Bronchial epithelial cell (primary cell): Measurements from ENCODE around the gene ADAM20. TPM values are rescaled to one million over a fixed set of nuclear protein-coding genes. Genes with fewer than 3 reads are reported as not detected.
"Not testable (repeated sequence)": the region's sequence is repeated elsewhere in the genome, so short reads cannot be mapped to it uniquely, and the experiment has no call there.

ENCODE experiments used
- DNase-seq: peaks from one replicate; pipeline ENCODE4 v3.0.0-alpha.2; 2010; ENCODE audit warnings: low read depth
- FAIRE-seq: peaks from 2 replicates; lab custom pipeline; 2011; peaks lifted over from hg19 to GRCh38; lab: Jason Lieb, UNC
- H3K27me3 ChIP-seq: 2 replicates; pipeline ENCODE4 v1.5.1; 2011; ENCODE audit warnings: low read length; ENCODE audit not compliant: control insufficient read depth, insufficient read depth
- H3K36me3 ChIP-seq: 2 replicates; pipeline ENCODE4 v1.5.1; 2011; ENCODE audit warnings: low read length; ENCODE audit not compliant: control insufficient read depth, insufficient read depth
- H3K4me3 ChIP-seq: 2 replicates; pipeline ENCODE4 v1.5.1; 2011; ENCODE audit warnings: mild to moderate bottlenecking, low read depth, low read length, control low read depth
- CTCF ChIP-seq: IDR thresholded peaks from 2 replicates; pipeline ENCODE4 v1.5.1; 2011; ENCODE audit warnings: mild to moderate bottlenecking, moderate library complexity, low read length, control low read depth, inconsistent platforms; ENCODE audit not compliant: insufficient read depth, severe bottlenecking
- total RNA-seq: library from RNA; depleted of rRNA; stranded (reverse); fragments of >200 nt; gene quantifications from 2 replicates; pipeline ENCODE4 v1.2.1, GENCODE V29; 2014

ADAM20 gene
- total RNA-seq, 1 donor from 2014 or later, result 2.4 TPM

GRCh38 chr14:70489579-70490200 is 45.1 kb downstream of the ADAM20 start:
- no peaks in the 10 kb centered on the region for H3K36me3 ChIP-seq
- no peak overlapping the region for H3K4me3 ChIP-seq
- no peak for DNase-seq
- H3K27me3 ChIP-seq, result no peaks in the 10 kb centered on the region
- no peak for TF ChIP-seq CTCF
- no peak for FAIRE-seq

GRCh38 chr14:70477356-70478105 is 57.3 kb downstream of the ADAM20 start:
- H3K4me3 ChIP-seq, FAIRE-seq, H3K27me3 ChIP-seq, H3K36me3 ChIP-seq, DNase-seq: not testable (repeated sequence)

DNA sequence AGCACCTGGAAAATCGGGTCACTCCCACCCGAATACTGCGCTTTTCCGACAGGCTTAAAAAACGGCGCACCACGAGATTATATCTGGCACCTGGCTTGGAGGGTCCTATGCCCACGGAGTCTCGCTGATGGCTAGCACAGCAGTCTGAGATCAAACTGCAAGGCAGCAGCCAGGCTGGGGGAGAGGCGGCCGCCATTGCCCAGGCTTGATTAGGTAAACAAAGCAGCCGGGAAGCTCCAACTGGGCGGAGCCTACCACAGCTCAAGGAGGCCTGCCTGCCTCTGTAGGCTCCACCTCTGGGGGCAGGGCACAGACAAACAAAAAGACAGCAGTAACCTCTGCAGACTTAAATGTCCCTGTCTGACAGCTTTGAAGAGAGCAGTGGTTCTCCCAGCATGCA is 59.3 kb downstream of the ADAM20 start:
- DNase-seq, H3K27me3 ChIP-seq, H3K4me3 ChIP-seq, FAIRE-seq, H3K36me3 ChIP-seq: not testable (repeated sequence)

GRCh38 chr14:70473825-70474224 is 61.0 kb downstream of the ADAM20 start:
- Histone ChIP-seq H3K4me3 (no peak overlapping the region), H3K27me3 (no peaks in the 10 kb centered on the region), H3K36me3 (no peaks in the 10 kb centered on the region)
- no peak for TF ChIP-seq CTCF
- no peak for DNase-seq
- FAIRE-seq, result no peak

Other genes with a start within 250 kb of the ADAM20 start
- 19.0 and 21.0 TPM in 2 replicates for gene COX16, start 175.3 kb downstream of the ADAM20 start, total RNA-seq
- gene SYNJ2BP, start 117.9 kb downstream of the ADAM20 start, total RNA-seq, result 9.5 and 11.9 TPM in 2 replicates
- under 0.01 and 0.13 TPM in 2 replicates for gene ADAM21, start 82.8 kb downstream of the ADAM20 start, total RNA-seq
- gene MED6, start 65.7 kb upstream of the ADAM20 start, total RNA-seq, result 31.6 and 33.4 TPM in 2 replicates
- gene TTC9, start 106.9 kb upstream of the ADAM20 start, total RNA-seq, result 5.3 and 9.7 TPM in 2 replicates